IMR-90 (cell line): Measurements from ENCODE around the gene NACC1. TPM values are rescaled to one million over a fixed set of nuclear protein-coding genes. Genes with fewer than 3 reads are reported as not detected.

Experiments used
- ATAC-seq: fragments of 200-7000 bp; cut with Tn5 transposase; 2 replicates; pipeline ENCODE4 v1.9.1; 2020; ENCODE audit warnings: low read depth, mild to moderate bottlenecking, moderate library complexity
- BruUV-seq: library from RNA; stranded (reverse); fragments of 400-500 nt; replicated peaks from 2 replicates; lab custom pipeline; 2021; lab: Mats Ljungman, UMichigan
- CTCF ChIA-PET: fragments of 300-600 bp; formaldehyde crosslinking; extraction: SDS; loops from one replicate; lab custom pipeline; 2021; ENCODE audit warnings: antibody characterized with exemption; lab: Yijun Ruan, JAX
- POLR2A ChIA-PET: fragments of 300-600 bp; sonication (Branson Sonifier 250); formaldehyde crosslinking; loops from one replicate; lab custom pipeline; 2022; ENCODE audit warnings: antibody characterized with exemption; ENCODE audit not compliant: unreplicated experiment; lab: Charles Lee
- DNase-seq: peaks from one replicate; pipeline ENCODE4 v3.0.0; 2013
- H2AFZ ChIP-seq: replicated peaks from 2 replicates; pipeline ENCODE3; 2013; ENCODE audit warnings: low read length, mild to moderate bottlenecking; ENCODE audit not compliant: poor library complexity
- H2AK5ac ChIP-seq: 2 replicates; pipeline ENCODE4 v1.6.1; 2013; ENCODE audit warnings: low read depth, low read length, inconsistent platforms
- H2AK9ac ChIP-seq: replicated peaks from 2 replicates; pipeline ENCODE3; 2013; ENCODE audit warnings: mild to moderate bottlenecking, low read depth, low read length, moderate library complexity; ENCODE audit not compliant: poor library complexity
- H2BK120ac ChIP-seq: 2 replicates; pipeline ENCODE4 v1.6.1; 2013; ENCODE audit warnings: low read depth, low read length, inconsistent platforms
- H2BK15ac ChIP-seq: 3 replicates; pipeline ENCODE4 v1.6.1; 2013; ENCODE audit warnings: low read depth, low read length, inconsistent platforms
- H2BK20ac ChIP-seq: 2 replicates; pipeline ENCODE4 v1.6.1; 2013; ENCODE audit warnings: low read depth, mild to moderate bottlenecking, inconsistent platforms, low read length, moderate library complexity
- H2BK5ac ChIP-seq: 2 replicates; pipeline ENCODE4 v1.6.1; 2013; ENCODE audit warnings: mild to moderate bottlenecking, low read depth, low read length, inconsistent platforms; ENCODE audit not compliant: poor library complexity, severe bottlenecking
- H3K14ac ChIP-seq: replicated peaks from 2 replicates; pipeline ENCODE4 v1.6.1; 2013; ENCODE audit warnings: low read depth, low read length, inconsistent platforms
- H3K18ac ChIP-seq: 2 replicates; pipeline ENCODE4 v1.6.1; 2013; ENCODE audit warnings: low read depth, low read length, control low read depth
- H3K23ac ChIP-seq: 2 replicates; pipeline ENCODE4 v1.6.1; 2013; ENCODE audit warnings: low read depth, low read length, inconsistent platforms
- H3K27ac ChIP-seq: 2 replicates; pipeline ENCODE4 v1.5.1; 2013; ENCODE audit warnings: mild to moderate bottlenecking, control low read depth, low read length; ENCODE audit not compliant: insufficient read depth
- H3K27me3 ChIP-seq: 2 replicates; pipeline ENCODE4 v1.6.1; 2013; ENCODE audit warnings: low read length; ENCODE audit not compliant: control insufficient read depth, insufficient read depth
- H3K36me3 ChIP-seq: 2 replicates; pipeline ENCODE4 v1.6.1; 2013; ENCODE audit warnings: low read length, mixed read lengths; ENCODE audit not compliant: control insufficient read depth, insufficient read depth
- H3K4ac ChIP-seq: 2 replicates; pipeline ENCODE4 v1.6.1; 2013; ENCODE audit warnings: low read depth, low read length, inconsistent platforms
- H3K4me1 ChIP-seq: 2 replicates; pipeline ENCODE4 v1.6.1; 2013; ENCODE audit warnings: low read length, mixed read lengths; ENCODE audit not compliant: control insufficient read depth, insufficient read depth
- H3K4me2 ChIP-seq: 2 replicates; pipeline ENCODE4 v1.6.1; 2013; ENCODE audit warnings: low read depth, mild to moderate bottlenecking, control low read depth, low read length, moderate library complexity
- H3K4me3 ChIP-seq: 2 replicates; pipeline ENCODE4 v1.5.1; 2013; ENCODE audit warnings: low read depth, mild to moderate bottlenecking, control low read depth, low read length, moderate library complexity; ENCODE audit not compliant: insufficient read depth
- H3K56ac ChIP-seq: 2 replicates; pipeline ENCODE4 v1.6.1; 2013; ENCODE audit warnings: low read length, inconsistent platforms; ENCODE audit not compliant: insufficient read depth; ENCODE audit errors: extremely low read depth
- H3K79me1 ChIP-seq, 2 experiments: 2 replicates each; pipeline ENCODE4 v1.6.1; 2013; ENCODE audit warnings: low read length in 2 of 2, inconsistent platforms in 1 of 2, low read depth in 1 of 2
- H3K9ac ChIP-seq: 2 replicates; pipeline ENCODE4 v1.6.1; 2013; ENCODE audit warnings: low read depth, low read length, control low read depth
- H3K9me1 ChIP-seq: 2 replicates; pipeline ENCODE4 v1.6.1; 2013; ENCODE audit warnings: low read length, inconsistent platforms; ENCODE audit not compliant: insufficient read depth
- H3K9me3 ChIP-seq: 2 replicates; pipeline ENCODE4 v1.6.1; 2013; ENCODE audit warnings: low read length; ENCODE audit not compliant: control insufficient read depth, insufficient read depth
- H4K20me1 ChIP-seq: 2 replicates; pipeline ENCODE4 v1.6.1; 2013; ENCODE audit warnings: low read length, inconsistent platforms; ENCODE audit not compliant: insufficient read depth
- H4K5ac ChIP-seq: 2 replicates; pipeline ENCODE4 v1.6.1; 2013; ENCODE audit warnings: mild to moderate bottlenecking, low read depth, low read length, control low read depth
- H4K8ac ChIP-seq, 2 experiments: 2 replicates each; pipeline ENCODE4 v1.6.1; 2013; ENCODE audit warnings: low read depth in 2 of 2, low read length in 2 of 2, control low read depth in 1 of 2, inconsistent platforms in 1 of 2
- H4K91ac ChIP-seq: 2 replicates; pipeline ENCODE4 v1.6.1; 2013; ENCODE audit warnings: low read depth, low read length, inconsistent platforms; ENCODE audit not compliant: insufficient read depth
- CEBPB ChIP-seq: IDR thresholded peaks from 2 replicates; pipeline ENCODE4 v1.6.1; 2012; ENCODE audit warnings: low read depth, low read length, improper control_type of control experiment
- CHD1 ChIP-seq: IDR thresholded peaks from 2 replicates; pipeline ENCODE4 v1.6.1; 2012; ENCODE audit warnings: low read depth, low read length, improper control_type of control experiment
- MAFK ChIP-seq: IDR thresholded peaks from 2 replicates; pipeline ENCODE4 v1.6.1; 2012; ENCODE audit warnings: low read depth, low read length, improper control_type of control experiment
- MXI1 ChIP-seq: IDR thresholded peaks from 2 replicates; pipeline ENCODE4 v1.6.1; 2012; ENCODE audit warnings: low read depth, mild to moderate bottlenecking, low read length, moderate library complexity, borderline replicate concordance
- NFE2L2 ChIP-seq: fragments of 150-350 bp; IDR thresholded peaks from 2 replicates; pipeline ENCODE4 v1.6.1; 2016; ENCODE audit warnings: low read depth, mild to moderate bottlenecking, low read length
- POLR2A ChIP-seq: IDR thresholded peaks from 2 replicates; pipeline ENCODE4 v1.6.1; 2012; ENCODE audit warnings: mild to moderate bottlenecking, low read depth, low read length
- RAD21 ChIP-seq: IDR thresholded peaks from 2 replicates; pipeline ENCODE4 v1.6.1; 2012; ENCODE audit warnings: low read length, improper control_type of control experiment
- RFX5 ChIP-seq: IDR thresholded peaks from 2 replicates; pipeline ENCODE4 v1.8.0; 2012; ENCODE audit warnings: low read depth, mild to moderate bottlenecking, low read length, moderate library complexity
- WGBS, 2 experiments: methylation state at CpG; one replicate each; pipeline versions ENCODE4 v1.1.5 to v1.1.7; 2013; ENCODE audit warnings: missing lambda C conversion rate in 2 of 2; ENCODE audit not compliant: insufficient read length in 1 of 2; ENCODE audit errors: extremely low coverage in 2 of 2; 5-methylcytosine and 5-hydroxymethylcytosine counted together
- dilution Hi-C: fragments of 300-500 bp; cut with HindIII; formaldehyde crosslinking; loops from one replicate; pipeline ENCODE4 v1.14.3; 2018; ENCODE audit warnings: low sequenced_read_pairs; ENCODE audit not compliant: unreplicated experiment
- in situ Hi-C: fragments of 300-500 bp; cut with MboI; formaldehyde crosslinking; loops from 3 replicates; pipeline ENCODE4 v1.14.3; 2019; ENCODE audit warnings: low sequenced_read_pairs, inconsistent platforms, mixed read lengths
- intact Hi-C: fragments of 100-400 bp; cut with micrococcal nuclease; formaldehyde crosslinking; loops from 2 replicates; pipeline ENCODE4 v1.10.0; 2022
- polyA plus RNA-seq, 3 experiments: library from polyadenylated mRNA; depleted of rRNA; stranded (reverse); fragments of >200 nt; gene quantifications; 2 replicates each; pipeline ENCODE4 v1.2.3, GENCODE V29; 2012; ENCODE audit warnings: low replicate concordance in 1 of 3
- total RNA-seq: library from RNA; depleted of rRNA; stranded (reverse); fragments of >200 nt; gene quantifications from 2 replicates; pipeline ENCODE4 v1.2.3, GENCODE V29; 2012

NACC1 gene
- total and polyA plus RNA-seq, 2 of the 4 experiments (the other 2 are of a cell fraction) = 42.5 to 181 TPM

DNA sequence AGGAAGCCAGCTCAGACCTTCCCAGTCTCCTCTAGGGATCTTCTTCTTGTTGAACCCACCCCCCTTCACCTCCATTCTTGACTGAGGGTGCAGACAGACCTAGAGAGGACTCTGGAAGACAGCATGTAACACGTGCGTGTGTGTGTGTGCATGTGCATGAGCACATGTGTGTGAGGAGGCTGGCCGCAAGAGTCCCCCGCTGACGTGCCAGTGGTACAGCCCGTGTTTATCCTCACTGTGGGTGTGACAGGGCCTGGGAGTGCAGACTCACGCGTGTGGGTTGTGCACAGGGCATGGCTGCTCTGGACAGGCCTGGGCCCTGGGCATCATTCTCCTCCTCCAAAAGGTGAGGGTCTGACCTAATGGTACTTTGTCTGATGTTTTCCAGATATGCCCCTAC is 41.7 kb upstream of the NACC1 start:
- Histone ChIP-seq H4K5ac (no peak overlapping the region), H3K23ac (no peak overlapping the region), H4K91ac (no peak overlapping the region), H2BK120ac (no peak overlapping the region), H2BK15ac (no peak overlapping the region), H2AK5ac (no peak overlapping the region), H3K27me3 (no peaks in the 10 kb centered on the region), H3K4me1 (peaks cover 30% of the 10 kb centered on the region), H3K27ac (no peak overlapping the region), H3K18ac (no peak overlapping the region), H3K36me3 (peaks cover 49% of the 10 kb centered on the region), H3K9me1 (peaks cover 4% of the 10 kb centered on the region), H3K9me3 (no peaks in the 10 kb centered on the region), H3K4me2 (no peak overlapping the region), H4K8ac (no peak overlapping the region), H2AK9ac (peak overlapping the region; percentile 33), H3K56ac (no peak overlapping the region), H3K4me3 (no peak overlapping the region), H3K4ac (no peak overlapping the region), H2BK20ac (no peak overlapping the region), H3K79me1 (peaks cover under 1 to 34% of the 10 kb centered on the region in 2 experiments; a peak in 3 of 4 replicates), H2AFZ (no peak overlapping the region), H3K14ac (no peak overlapping the region), H4K20me1 (peaks cover 16% of the 10 kb centered on the region), H2BK5ac (no peak overlapping the region), H3K9ac (no peak overlapping the region)
- no TSS peak for BruUV-seq
- 69% methylated on average over 6 of the region's 8 CpGs; no CpG with 5 or more reads in 1 of the 2 experiments for WGBS, 2 experiments
- no peak for ATAC-seq
- in situ Hi-C loops = no loop called here
- TF ChIP-seq RFX5 (no peak), MAFK (no peak), RAD21 (no peak), POLR2A (no peak), NFE2L2 (no peak), CEBPB (no peak), CHD1 (no peak), MXI1 (no peak)
- intact Hi-C loops = no loop called here
- ChIA-PET CTCF (no interaction called here), POLR2A (no interaction called here)
- dilution Hi-C loops = no loop called here
- DNase-seq = no peak
